GM18526 (cell line): Measurements from ENCODE around the gene ITIH2.

Experiments used
- POLR2A ChIP-seq: IDR thresholded peaks from 3 replicates; pipeline ENCODE4 v1.6.1; 2011; ENCODE audit not compliant: insufficient read length; ENCODE audit errors: extremely low read depth

Gene ITIH2

DNA sequence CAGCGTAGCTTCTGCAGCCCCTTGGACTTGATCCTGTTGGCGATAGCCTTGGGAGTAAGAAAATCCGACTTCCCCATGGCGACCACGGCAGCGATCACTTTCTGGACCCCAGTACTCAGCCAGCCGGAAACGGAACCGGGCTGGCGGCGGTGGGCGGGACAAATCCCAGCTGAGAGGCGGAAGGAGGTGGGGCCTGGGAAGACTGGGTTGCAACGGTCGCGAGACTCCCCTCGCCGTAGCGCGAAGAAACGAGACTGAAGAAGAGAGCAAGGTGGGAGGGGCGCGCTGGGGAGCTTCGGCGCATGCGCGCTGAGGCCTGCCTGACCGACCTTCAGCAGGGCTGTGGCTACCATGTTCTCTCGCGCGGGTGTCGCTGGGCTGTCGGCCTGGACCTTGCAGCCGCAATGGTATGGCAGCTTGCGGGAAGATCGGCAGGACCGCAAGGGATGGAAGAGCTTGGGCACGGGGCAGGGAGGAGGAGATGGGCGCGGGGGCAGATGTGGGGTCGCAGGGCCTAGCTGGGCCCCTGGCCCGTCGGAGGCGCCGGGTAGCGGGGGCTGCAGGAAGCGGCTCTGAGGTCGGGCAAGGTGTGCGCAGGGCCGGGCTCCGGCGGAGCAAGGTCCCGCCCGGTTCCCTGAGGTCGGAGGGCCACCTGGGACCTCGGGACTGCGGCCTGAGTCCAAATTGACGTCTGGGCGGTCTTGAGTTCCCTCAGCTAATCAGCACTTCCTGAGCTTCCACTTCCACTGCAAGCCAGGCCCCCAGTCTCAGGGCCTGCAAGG is 84.9 kb downstream of the ITIH2 start, which contains the start of the genes ATP5F1C and KIN:
TSS of gene ATP5F1C (plus strand) at position 321 of the 782 bp plus-strand sequence. CDS start at position 352, 31 bp downstream.
TSS of gene KIN (minus strand) at position 137 of the 782 bp plus-strand sequence. CDS start at position 77, 60 bp downstream.
- TF ChIP-seq POLR2A: peak; percentile 94

DNA sequence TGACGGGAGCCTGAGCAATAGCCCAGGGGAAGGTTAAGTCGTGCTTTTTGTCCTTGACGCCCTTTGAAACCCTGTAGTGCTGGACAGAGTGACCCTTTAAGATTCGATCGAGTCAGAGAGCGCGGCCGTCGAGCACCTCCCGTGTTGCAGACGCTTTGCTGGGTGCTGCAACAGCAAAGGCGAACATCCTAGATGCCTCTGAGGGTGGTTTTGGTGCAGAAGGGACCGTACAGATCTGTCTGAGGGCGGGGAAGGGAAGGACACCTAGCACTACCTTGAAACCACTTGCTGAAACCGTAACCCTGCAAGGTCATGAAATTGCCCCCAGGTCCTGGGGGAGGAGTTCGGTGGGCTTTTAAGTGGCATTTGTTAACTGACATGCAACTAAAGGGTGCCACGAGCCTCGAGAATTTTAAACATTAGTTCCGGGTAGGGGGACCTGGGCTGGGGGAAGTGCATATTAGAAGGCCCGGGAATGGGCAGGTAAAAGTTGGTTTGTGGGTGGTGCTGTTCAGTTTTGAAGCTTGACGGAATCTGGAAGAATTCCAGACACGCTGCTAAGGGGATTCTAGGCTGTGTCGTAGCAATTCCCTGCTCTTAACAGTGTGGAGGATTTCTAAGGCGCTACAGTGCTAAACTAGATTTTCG is 85.6 kb downstream of the ITIH2 start:
- TF ChIP-seq POLR2A: no peak

- no peak for TF ChIP-seq POLR2A
Observed at GRCh38 chr10:7789390-7789789, 86.3 kb downstream of the ITIH2 start.

- no peak for TF ChIP-seq POLR2A
Observed at GRCh38 chr10:7792541-7792940, 89.4 kb downstream of the ITIH2 start.

- TF ChIP-seq POLR2A: no peak
Observed at GRCh38 chr10:7794251-7795026, 91.3 kb downstream of the ITIH2 start.

GRCh38 chr10:7795605-7796004 is 92.5 kb downstream of the ITIH2 start:
- TF ChIP-seq POLR2A: no peak

DNA sequence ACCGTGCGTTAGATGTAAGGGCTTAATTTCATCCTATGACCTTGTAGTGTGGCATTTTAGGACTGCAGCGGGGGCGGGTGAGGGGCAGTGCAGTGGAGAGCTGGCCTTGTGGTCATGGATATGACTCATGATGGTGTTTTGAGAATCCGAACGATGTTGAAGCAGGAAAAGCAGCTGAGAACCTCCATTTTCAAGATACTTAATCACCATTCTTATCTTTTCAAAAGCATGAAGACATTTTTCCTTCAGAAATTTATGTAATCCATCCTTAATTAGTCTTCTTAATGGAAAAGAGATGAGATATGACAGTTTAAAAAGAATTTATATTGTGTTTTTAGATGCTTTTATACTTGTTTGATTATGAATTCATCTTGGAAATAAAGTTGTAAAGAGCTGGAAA is 94.5 kb downstream of the ITIH2 start:
- TF ChIP-seq POLR2A: no peak
